ENCODE measurements around the gene PIK3C2A.

Gene PIK3C2A

GRCh38 chr11:17217401-17217800 lies 9.6 kb upstream of the PIK3C2A start:
- DNase-seq (ENCODE audit: low spot score), result no peak

- DNase-seq (ENCODE audit: low spot score), result no peak
These were observed 6.6 kb upstream of the PIK3C2A start for GRCh38 chr11:17214338-17214737.

DNA sequence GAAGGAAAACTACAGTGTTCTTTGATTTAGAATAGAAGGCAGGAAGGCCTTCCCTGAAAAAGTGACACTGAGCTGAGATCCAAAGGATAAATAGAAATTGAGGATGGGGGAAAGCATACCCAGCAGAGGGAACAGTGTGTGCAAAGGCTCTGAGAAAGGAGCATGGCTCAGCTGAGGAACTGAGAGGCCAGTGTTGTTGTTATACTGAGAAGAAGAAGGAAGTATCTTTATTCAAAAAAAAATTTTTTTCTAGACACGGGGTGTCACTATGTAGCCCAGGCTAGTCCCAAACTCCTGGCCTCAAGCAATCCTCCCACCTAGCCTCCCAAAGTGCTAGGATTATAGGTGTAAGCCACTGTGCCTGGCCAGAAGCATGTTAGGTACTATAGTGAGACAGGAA lies 3.5 kb upstream of the PIK3C2A start:
- DNase-seq (ENCODE audit: low spot score), result no peak

GRCh38 chr11:17209939-17210245 lies 2.1 kb upstream of the PIK3C2A start:
- no peak for DNase-seq (ENCODE audit: low spot score)

DNA sequence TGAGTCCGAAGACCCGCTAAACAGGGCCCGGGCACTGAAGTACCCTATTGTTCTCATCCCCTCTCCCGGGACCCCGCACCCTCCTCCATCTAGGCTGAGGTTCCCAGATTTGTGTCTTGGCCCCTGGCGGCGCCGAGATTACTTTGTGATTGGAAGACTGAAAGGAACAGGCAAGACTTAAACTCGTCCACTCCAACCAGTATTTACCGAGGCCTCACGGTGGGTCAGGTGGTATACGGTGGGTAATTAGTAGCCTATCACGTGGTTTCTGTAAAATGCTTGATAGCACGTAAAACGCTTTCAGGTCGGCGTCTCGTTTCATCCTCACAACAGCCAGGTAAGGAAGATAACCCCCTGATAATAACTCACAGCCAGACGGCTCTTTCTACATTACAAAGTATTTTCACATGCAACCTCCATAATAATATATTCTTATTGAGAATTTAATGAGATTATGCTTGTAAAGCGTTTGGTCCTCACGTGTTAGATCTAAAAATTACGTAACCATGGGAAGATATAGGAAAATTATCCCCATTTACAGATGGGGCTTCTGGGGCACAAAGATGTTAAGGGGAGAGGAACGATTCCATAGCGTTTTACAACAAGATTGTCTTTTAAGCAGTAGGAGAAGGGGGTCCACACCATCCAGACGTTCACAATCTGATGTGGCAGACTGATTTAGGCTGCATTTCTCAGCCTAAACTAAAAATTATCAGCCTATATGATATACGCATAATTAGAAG lies 642 bp upstream of the PIK3C2A start:
- DNase-seq (ENCODE audit: low spot score), result peak; percentile 71

DNA sequence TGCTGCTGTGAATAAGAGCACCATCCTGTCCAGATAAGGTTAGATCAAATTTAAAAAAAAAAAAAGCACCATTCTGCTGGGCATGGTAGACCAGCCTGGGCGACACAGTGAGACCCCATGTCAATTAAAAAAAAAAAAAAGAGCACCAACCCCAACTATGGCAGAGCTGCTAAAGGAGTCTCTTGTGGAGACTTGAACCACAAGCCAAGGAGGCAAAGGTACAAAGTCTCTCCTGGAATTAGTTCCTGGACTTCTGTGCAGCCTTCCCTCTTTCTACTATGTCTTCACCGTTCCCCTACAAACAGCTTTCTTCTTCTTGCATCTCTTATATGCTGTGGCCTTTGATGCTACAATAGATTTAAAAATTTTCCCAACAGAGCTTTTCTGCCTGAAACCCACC lies 1.3 kb downstream of the PIK3C2A start:
- no peak for DNase-seq (ENCODE audit: low spot score)

- DNase-seq (ENCODE audit: low spot score), result no peak
These were observed 10.3 kb downstream of the PIK3C2A start for GRCh38 chr11:17197431-17197898.

DNA sequence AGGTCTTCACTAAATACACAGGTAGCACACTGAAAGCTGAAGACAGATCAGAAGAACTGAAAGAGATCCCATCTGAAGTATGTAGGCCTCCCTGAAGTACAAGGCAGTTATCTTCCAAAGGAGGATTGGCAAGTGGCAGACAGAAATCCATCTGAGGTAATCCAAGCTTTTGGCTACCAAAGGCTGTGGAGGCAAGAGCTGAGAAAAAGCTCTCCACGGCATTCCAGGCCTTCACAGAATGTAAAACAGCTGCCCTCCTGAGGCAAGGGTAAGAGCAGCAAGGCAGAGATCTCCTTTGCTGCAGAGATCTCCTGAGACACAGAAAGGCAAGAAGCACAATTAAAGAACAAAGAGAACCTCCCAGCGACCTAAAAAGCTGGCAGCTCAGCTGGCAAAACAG lies 19.1 kb downstream of the PIK3C2A start:
- DNase-seq (ENCODE audit: low spot score), result no peak

DNA sequence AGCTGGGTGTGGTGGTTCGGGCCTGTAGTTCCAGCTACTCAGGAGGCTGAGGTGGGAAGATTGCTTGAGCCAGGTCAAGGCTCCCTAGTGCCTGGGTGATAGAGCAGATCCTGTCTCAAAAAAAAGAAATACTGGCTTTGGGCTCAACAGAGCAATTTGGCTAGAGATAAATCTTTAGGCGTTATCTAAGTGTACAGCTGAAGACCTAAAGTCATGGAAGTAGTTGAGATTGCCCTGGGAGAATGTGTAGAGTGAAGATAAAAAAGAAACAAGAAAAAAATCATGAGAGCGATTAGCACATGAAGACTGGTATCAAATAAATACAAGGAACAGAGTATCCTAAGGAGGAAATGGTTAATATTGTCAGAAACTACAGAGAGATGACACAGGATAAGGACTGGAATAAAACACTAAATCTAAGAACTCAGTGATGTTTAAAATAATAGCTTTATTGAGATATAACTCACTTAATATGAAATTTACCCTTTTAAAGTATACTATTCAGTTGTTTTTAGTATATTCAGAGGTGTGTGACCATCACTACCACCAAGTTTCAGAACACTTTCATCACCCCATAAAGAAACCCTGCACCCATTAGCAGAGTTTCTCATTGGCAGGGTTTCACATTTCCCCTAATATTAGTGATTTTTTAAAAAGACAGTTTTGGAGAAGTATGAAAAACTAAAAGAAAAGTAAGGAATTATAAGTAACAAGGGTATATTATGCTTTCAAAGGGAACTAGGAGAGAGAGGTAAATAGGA lies 20.7 kb downstream of the PIK3C2A start:
- DNase-seq (ENCODE audit: low spot score), result no peak

GRCh38 chr11:17185938-17186337 lies 21.8 kb downstream of the PIK3C2A start:
- no peak for DNase-seq (ENCODE audit: low spot score)

- DNase-seq (ENCODE audit: low spot score), result no peak
These were observed 22.8 kb downstream of the PIK3C2A start for GRCh38 chr11:17184882-17185587.

DNA sequence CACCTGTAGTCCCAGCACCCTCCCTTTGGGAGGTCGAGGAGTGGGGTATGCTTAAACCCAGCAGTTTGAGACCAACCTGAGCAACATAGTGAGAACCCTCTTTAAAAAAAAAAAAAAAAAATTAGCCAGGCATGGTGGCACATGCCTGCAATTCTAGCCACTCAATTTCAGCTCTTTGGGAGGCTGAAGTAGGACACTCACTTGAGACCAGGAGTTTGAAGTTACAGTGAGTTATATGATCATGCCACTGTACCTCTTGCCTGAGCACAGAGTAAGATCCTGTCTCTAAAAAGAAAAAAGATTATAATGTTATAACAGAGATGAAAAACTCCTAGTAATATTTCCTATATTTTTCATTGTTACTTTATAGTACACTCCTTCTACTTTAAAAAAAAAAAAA lies 23.9 kb downstream of the PIK3C2A start:
- no peak for DNase-seq (ENCODE audit: low spot score)

DNA sequence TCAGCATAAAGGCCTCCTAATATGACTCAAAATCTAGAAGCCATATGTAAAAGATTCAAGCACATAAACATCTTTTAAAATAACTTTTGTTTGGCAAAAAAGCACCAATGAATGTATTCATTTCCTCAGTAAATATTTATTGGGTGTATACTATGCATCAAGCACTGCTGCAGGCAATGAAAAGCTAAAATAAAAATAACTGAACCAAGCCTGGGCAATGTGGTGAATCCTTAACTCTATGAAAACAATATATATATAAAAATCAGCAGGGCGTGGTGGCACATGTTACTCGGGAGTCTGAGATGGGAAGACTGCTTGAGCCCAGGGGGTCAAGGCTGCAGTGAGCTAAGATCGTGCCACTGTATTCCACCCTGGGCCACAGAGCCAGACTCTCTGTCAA lies 27.8 kb downstream of the PIK3C2A start:
- no peak for DNase-seq (ENCODE audit: low spot score)

DNA sequence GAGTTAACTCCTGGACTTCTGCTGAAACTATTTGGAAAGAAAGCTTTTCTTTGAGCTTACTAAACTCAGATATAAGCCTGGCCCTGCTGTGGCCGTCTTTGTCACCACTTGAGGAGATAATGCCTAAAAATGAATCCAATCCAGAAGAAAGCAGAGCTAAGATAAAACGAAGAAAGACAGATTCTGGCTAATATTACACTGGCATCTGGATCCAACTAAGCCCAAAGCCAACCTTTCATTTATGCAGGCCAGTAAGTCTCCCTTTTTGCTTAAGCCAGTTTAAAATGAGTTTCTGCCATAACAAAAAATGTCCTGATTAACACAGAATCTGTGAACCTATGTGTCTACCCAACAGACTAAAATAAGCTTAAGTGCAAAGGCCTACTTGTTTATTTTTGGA lies 34.5 kb downstream of the PIK3C2A start:
- no peak for DNase-seq (ENCODE audit: low spot score)

DNA sequence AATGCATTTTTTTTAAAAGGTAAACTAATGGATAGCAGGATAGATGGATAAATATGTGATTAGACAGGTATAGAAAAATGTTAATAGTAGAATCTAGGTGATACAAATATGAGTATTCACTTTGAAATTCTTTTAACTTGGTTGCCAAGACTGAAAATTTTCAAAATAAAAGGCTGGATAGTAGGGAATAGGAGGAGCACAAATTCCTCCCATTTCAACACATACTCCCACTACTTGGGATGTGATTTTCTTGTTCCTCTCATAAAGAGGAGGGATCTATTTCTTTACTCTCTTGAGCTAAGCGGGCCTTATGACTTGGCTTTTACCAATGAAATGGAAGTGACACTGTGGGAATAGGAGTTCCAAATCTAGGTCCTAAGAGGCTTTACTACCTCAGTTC lies 35.9 kb downstream of the PIK3C2A start:
- no peak for DNase-seq (ENCODE audit: low spot score)

DNA sequence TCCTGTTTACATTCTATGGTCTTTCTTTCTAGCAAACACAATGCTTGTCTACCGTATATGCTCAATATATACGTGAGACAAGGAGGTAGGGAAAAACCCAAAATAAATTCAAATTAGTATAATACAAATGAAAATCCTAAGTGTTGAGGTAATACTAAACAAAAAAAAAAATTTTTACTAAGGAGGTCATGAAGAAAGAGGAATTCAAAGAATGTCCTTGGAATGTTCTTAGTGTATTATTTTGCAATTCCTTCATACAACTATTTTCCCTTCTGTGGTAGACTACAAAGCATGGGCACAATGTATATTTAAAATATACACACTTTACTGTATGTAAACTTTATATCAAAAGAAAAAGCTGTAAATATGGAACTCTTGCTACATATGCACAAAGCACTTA lies 36.4 kb downstream of the PIK3C2A start:
- no peak for DNase-seq (ENCODE audit: low spot score)

DNA sequence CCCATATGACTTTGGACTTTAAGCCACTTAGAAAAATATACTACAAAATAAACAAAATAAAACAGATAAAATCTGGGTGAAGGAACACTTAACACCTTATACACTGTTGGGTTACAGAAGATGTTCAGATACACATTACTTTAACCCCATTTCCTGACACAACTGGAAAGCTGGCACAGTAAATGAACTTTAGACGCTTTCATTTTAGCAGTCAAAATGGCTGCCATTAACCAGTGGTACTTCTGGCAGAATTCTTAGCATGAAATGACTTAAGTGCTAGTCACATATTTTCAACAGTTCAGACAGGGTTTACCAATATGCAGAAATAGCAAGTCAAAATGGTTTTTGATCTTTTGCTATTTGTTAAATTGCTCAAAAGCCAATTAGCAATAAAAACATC lies 37.9 kb downstream of the PIK3C2A start:
- no peak for DNase-seq (ENCODE audit: low spot score)

DNA sequence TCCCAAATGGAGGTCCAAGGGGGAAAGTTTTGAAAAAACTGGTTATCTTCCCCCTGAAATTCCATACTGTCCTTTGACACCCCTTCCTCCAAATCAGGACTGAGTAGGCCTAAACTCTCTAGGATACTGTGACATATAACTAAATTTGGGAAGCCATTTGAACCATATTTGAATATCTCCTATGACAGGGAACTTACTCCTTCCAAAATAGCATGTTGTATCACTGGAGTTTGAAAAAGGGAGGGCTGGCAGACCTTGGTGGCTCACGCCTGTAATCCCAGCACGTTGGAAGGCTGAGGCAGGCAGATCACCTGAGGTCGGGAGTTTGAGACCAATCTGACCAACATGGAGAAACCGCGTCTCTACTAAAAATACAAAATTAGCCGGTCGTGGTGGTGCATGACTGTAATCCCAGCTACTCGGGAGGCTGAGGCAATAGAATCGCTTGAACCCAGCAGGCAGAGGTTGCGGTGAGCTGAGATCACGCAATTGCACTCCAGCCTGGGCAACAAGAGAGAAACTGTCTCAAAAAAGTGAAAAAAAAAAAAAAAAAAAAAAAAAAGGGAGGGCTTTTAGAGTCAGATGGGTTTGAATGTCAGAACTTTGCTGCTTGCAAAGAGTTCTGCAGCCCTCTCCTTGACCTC lies 42.4 kb downstream of the PIK3C2A start:
- no peak for DNase-seq (ENCODE audit: low spot score)

GRCh38 chr11:17164361-17165246 lies 43.2 kb downstream of the PIK3C2A start:
- DNase-seq (ENCODE audit: low spot score), result no peak

DNA sequence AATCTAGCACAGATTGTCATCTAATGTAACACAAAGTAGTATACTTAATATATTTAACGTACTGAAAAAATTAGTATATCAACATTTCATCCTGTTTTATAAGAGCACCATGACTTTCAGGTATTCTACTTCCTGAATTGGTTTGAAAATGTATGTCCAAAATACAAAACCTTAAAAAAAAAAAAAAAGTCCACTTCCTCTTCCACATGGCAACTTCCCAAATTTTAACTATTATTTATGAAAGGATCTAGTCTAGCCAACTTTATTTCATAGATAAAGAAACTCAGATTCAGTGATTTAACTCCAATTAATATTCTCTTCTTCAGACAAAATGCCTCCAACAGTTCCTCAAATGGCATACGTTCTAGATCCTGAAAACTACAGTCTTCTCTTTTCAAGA lies 44.0 kb downstream of the PIK3C2A start:
- no peak for DNase-seq (ENCODE audit: low spot score)

- no peak for DNase-seq (ENCODE audit: low spot score)
These were observed 44.5 kb downstream of the PIK3C2A start for GRCh38 chr11:17163291-17163690.

GRCh38 chr11:17162376-17162775 lies 45.4 kb downstream of the PIK3C2A start:
- no peak for DNase-seq (ENCODE audit: low spot score)

All from putamen (tissue), 1 donor.